Neuron (in vitro differentiated cells): ENCODE results near the gene DCP1A.
"Not testable (repeated sequence)": the region's sequence is repeated elsewhere in the genome, so short reads cannot be mapped to it uniquely, and the experiment has no call there.

Experiments used
- H2AFZ ChIP-seq: one replicate; pipeline ENCODE4 v1.6.1; 2013; ENCODE audit warnings: low read depth, mild to moderate bottlenecking, inconsistent platforms, low read length, moderate library complexity
- H3K27me3 ChIP-seq: one replicate; pipeline ENCODE4 v1.6.1; 2013; ENCODE audit warnings: low read length; ENCODE audit not compliant: insufficient read depth
- H3K36me3 ChIP-seq: one replicate; pipeline ENCODE4 v1.6.1; 2013; ENCODE audit warnings: low read length; ENCODE audit not compliant: insufficient read depth
- H3K4me1 ChIP-seq: one replicate; pipeline ENCODE4 v1.6.1; 2013; ENCODE audit warnings: low read length; ENCODE audit not compliant: insufficient read depth
- H3K4me3 ChIP-seq: 2 replicates; pipeline ENCODE4 v1.5.1; 2013; ENCODE audit warnings: mild to moderate bottlenecking, low read length, moderate library complexity
- H3K9me3 ChIP-seq: one replicate; pipeline ENCODE4 v1.6.1; 2013; ENCODE audit warnings: low read length

The DCP1A gene

DNA sequence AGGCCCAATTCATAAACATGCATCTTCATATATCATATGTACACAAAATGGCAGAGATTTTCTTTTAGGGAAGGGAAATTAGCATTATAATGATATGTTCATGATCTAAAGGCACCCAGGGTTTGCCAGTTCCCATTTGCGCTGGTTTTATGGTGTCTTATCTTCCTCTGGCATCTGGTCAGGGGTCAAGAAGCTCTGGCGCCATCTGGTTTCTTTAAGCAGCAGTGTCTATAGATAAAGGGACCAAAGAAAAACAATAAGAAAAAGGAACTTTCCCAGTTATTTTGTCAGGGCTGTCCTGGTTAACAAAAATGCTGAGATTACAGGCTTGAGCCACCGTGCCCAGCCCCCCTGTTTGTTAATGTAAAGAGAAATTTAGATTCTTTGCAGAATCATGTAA is 3.3 kb upstream of the DCP1A start:
- Histone ChIP-seq H3K9me3 (no peaks in the 10 kb centered on the region), H3K4me1 (peaks cover 15% of the 10 kb centered on the region), H3K4me3 (no peak overlapping the region), H2AFZ (peak overlapping the region; percentile 5), H3K27me3 (no peaks in the 10 kb centered on the region), H3K36me3 (no peaks in the 10 kb centered on the region)

DNA sequence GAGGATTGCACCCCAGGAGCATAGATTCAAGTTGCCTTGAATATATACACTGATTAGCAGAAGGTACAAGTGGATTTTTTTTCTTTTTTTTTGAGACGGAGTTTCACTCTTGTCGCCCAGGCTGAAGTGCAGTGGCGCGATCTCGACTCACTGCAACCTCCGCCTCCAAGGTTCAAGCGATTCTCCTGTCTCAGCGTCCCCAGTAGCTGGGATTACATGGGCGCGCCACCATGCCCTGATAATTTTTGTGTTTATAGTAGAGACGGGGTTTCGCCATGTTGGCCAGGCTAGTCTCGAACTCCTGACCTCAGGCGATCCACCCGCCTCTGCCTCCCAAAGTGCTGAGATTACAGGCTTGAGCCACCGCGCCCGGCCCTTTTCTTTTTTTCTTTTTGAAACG is 775 bp upstream of the DCP1A start:
- H3K9me3 ChIP-seq, H3K36me3 ChIP-seq, H3K27me3 ChIP-seq: not testable (repeated sequence)
- H3K4me3 ChIP-seq: peak overlapping the region; percentile 98
- peak overlapping the region; percentile 81 for H2AFZ ChIP-seq
- H3K4me1 ChIP-seq: peaks cover 18% of the 10 kb centered on the region

DNA sequence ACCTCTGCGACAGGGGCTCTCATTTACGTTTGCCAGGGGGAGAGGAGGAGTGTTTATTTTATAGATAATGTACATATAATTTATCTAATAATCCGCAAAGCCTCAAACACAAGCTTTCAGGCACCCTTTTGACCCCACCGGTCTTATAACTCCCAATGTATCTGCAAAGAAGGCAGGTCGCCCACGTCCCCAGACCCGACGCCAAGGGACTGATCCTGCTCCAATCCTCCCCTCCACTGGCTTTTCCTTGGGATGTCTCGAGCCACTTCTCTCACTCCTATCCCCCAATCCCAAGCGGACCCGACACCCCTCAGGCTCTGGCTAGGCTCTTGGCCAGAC is 452 bp downstream of the DCP1A start:
- no peaks in the 10 kb centered on the region for H3K27me3 ChIP-seq
- peaks cover 19% of the 10 kb centered on the region for H3K36me3 ChIP-seq
- H3K4me3 ChIP-seq: peak overlapping the region; percentile 98
- H3K9me3 ChIP-seq: no peaks in the 10 kb centered on the region
- H3K4me1 ChIP-seq: peaks cover 18% of the 10 kb centered on the region
- H2AFZ ChIP-seq: no peak overlapping the region

DNA sequence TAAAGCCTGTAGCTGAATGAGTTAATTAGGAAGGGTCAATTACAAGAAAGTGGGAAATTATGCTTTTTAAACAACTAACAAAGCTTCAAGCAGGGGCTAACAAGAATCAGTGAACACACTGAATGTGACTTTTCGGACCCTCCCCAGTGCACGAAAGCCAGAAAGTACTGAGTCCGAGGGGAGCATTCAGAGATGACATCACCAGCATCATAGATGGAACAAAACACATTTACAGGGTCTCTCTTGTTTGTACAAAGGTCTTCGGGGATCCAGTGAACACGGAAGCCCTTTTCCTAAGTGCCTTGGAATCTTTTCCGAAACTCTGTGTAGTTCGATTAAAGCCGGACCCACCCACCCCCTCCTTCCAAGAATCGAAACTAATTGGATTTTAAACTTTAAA is 829 bp downstream of the DCP1A start:
- peaks cover 20% of the 10 kb centered on the region for H3K36me3 ChIP-seq
- no peak overlapping the region for H2AFZ ChIP-seq
- H3K9me3 ChIP-seq: no peaks in the 10 kb centered on the region
- no peaks in the 10 kb centered on the region for H3K27me3 ChIP-seq
- peaks cover 18% of the 10 kb centered on the region for H3K4me1 ChIP-seq
- peak overlapping the region; percentile 98 for H3K4me3 ChIP-seq

DNA sequence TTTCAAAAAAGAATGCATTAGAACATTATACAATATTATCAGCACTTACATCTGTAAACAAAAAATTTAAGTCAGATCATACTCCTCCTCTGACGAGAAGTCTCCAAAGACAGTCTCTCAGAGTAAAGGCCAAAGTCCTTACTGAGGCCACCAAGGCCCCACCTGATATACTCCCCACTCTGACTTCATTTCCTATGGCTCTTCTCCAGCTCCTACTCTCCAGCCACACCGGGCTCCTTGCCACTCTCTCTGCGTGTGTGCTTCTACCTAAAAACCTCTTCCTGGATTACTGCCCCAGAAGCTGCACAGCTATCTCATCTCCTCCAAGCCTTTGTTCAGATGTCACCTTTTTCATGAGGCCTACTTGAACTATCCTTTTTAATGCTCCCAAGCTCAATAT is 5.0 kb downstream of the DCP1A start:
- Histone ChIP-seq H2AFZ (no peak overlapping the region), H3K4me1 (peaks cover 9% of the 10 kb centered on the region), H3K4me3 (no peak overlapping the region), H3K9me3 (no peaks in the 10 kb centered on the region), H3K36me3 (peaks cover 51% of the 10 kb centered on the region), H3K27me3 (no peaks in the 10 kb centered on the region)

DNA sequence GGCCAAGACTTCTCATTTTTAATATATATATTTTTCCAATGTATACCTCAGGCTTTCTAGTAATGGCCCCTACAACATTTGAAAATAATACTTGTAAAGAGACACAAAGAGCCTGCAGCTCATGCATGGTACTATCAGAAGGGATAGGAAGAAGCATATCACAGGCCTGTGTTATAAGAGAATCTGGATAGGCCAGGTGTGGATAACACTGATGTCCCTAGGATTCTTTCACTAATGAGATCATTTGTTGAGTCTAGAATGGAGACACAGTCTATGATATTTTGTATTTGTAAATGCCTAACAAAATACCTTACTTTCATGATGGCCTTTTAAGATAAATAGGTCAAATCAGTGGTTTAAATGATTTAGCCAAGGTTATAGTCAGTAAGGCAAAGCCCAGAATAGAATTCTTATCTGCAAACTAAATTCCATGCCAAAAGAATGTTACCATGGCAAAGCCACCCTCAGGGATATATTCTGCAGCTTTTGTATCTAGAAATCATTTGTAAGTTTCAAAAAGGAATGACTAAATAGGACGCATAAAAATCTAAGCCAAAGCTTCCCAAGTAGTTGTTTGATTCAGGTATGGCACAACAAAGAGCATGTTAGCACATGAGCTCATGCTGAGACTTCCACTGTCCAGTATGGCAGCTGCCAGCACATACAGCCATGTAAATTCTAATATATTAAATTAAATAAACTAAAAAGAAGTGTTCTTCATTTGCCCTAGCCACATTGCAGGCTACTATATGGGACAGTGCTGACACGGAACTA is 10.0 kb downstream of the DCP1A start:
- Histone ChIP-seq H3K27me3 (no peaks in the 10 kb centered on the region), H3K9me3 (no peaks in the 10 kb centered on the region), H3K4me3 (no peak overlapping the region), H2AFZ (no peak overlapping the region), H3K4me1 (no peaks in the 10 kb centered on the region), H3K36me3 (peaks cover 64% of the 10 kb centered on the region)

DNA sequence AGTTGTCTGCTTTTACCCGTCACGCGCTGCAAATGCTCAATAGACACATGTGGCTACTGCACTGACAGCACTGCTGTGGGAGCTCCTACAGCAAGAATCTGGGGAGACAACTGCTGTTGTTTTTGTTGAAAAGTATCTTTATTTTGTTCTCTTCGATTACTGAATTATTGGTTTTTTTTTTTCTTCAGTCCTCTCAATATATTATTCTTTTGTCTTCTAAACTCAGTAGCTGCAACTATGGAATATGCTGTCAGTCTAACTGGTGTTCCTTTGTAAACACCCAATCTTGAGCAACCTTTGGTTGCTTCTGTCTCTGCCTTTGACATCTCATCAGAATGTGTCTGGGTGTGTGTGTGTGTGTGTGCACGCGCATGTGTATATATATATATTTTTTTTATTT is 12.6 kb downstream of the DCP1A start:
- peaks cover 57% of the 10 kb centered on the region for H3K36me3 ChIP-seq
- no peaks in the 10 kb centered on the region for H3K27me3 ChIP-seq
- no peaks in the 10 kb centered on the region for H3K9me3 ChIP-seq
- H3K4me1 ChIP-seq: no peaks in the 10 kb centered on the region
- no peak overlapping the region for H3K4me3 ChIP-seq
- no peak overlapping the region for H2AFZ ChIP-seq

DNA sequence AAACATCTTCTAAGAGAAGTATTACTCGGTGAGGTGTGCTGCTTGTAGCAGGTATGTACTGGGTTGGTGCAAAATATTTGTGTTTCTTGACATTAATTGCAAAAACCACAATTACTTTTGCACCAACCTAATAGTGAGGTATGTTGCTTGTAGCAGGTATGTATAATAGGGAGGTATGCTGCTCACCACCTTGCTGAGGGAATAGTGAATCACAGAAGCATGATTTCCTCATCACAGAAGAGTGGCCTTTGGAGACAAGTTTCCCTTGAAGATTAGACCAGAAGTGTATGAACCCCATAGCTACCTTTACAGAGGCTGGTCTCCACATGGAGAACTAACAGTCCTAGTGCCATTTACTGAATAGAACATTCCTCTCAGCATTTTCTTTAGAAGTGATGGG is 15.5 kb downstream of the DCP1A start:
- no peak overlapping the region for H3K4me3 ChIP-seq
- H3K4me1 ChIP-seq: no peaks in the 10 kb centered on the region
- H3K27me3 ChIP-seq: no peaks in the 10 kb centered on the region
- peaks cover 57% of the 10 kb centered on the region for H3K36me3 ChIP-seq
- H3K9me3 ChIP-seq: peaks cover 9% of the 10 kb centered on the region
- H2AFZ ChIP-seq: no peak overlapping the region

DNA sequence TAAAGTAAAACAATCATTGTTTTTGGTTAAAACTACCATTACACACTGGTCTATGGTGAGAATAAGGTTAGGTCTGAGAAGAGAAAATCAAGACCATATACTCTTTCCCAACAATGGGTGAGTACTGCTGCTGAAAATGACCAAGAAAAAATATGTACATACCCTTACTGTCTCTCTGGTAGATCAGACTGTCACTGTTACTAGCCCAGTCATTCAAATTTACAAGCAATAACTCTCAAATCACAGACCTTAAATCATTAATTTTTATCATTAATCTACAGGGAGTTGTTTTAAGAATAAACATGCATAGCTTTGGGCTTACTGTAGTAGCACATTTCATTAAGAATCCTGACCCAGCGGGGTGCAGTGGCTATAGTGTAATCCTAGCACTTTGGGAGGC is 17.4 kb downstream of the DCP1A start:
- peaks cover 16% of the 10 kb centered on the region for H3K9me3 ChIP-seq
- no peak overlapping the region for H3K4me3 ChIP-seq
- H3K27me3 ChIP-seq: no peaks in the 10 kb centered on the region
- peaks cover 62% of the 10 kb centered on the region for H3K36me3 ChIP-seq
- H2AFZ ChIP-seq: no peak overlapping the region
- H3K4me1 ChIP-seq: no peaks in the 10 kb centered on the region

DNA sequence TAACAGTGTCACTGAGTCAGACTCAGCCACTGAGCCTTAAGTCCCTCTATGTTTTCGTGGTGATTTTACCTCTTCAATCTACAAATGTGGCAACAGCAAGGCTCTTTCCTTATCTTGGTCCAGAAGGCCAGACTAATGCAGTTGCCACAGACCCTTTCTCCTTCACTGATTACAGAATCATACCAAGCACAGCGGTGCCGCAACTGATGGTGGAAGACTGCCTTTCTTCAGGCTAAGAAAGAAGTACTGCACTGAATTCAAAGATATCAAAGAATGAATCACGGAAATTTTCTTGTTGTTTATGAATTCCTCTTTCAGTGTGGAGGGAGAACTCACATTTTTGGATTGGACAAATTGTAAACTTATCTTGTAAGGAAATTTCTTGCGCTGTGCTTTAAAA is 18.6 kb downstream of the DCP1A start:
- Histone ChIP-seq H3K36me3 (peaks cover 55% of the 10 kb centered on the region), H3K27me3 (no peaks in the 10 kb centered on the region), H2AFZ (no peak overlapping the region), H3K4me3 (no peak overlapping the region), H3K9me3 (peaks cover 16% of the 10 kb centered on the region), H3K4me1 (no peaks in the 10 kb centered on the region)

DNA sequence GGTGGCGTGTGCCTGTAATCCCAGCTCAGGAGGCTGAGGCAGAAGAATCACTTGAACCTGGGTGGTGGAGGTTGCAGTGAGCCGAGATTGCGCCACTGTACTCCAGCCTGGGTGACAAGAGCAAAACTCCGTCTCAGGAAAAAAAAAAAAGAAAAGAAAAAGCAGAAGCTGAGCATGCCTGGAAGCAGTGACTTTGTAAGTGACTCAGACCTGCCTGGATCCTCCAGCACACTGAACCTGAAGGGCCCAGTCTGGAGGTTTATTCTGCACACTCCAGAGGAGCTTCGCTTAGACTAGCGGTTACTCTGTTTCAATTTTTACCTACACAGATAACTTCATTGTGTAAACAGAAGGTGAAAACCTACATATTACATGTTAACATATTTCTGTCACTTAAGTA is 19.4 kb downstream of the DCP1A start:
- H3K4me3 ChIP-seq, H3K27me3 ChIP-seq, H3K4me1 ChIP-seq, H2AFZ ChIP-seq: not testable (repeated sequence)
- Histone ChIP-seq H3K9me3 (peaks cover 16% of the 10 kb centered on the region), H3K36me3 (peaks cover 49% of the 10 kb centered on the region)

DNA sequence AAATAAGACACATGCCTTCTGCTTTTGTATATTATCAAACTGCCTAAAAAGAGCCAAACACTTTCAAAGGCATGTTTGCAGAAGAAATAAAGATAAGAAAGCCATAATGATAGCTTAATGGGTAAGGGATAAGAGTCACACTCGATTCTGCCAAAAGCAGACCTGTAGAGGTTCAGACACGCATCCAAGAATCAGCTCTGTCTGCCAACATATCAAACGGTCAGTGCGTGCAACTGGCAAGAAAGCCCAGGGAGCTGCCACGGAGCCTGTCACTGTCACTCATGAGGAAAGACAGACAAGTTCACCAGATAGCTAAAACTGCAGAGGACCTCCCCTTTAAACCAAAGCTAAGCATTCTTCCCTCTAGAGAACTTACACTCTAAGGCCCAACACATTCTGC is 23.2 kb downstream of the DCP1A start:
- H3K27me3 ChIP-seq: no peaks in the 10 kb centered on the region
- H2AFZ ChIP-seq: no peak overlapping the region
- H3K9me3 ChIP-seq: peaks cover 17% of the 10 kb centered on the region
- H3K36me3 ChIP-seq: peaks cover 42% of the 10 kb centered on the region
- no peaks in the 10 kb centered on the region for H3K4me1 ChIP-seq
- no peak overlapping the region for H3K4me3 ChIP-seq

DNA sequence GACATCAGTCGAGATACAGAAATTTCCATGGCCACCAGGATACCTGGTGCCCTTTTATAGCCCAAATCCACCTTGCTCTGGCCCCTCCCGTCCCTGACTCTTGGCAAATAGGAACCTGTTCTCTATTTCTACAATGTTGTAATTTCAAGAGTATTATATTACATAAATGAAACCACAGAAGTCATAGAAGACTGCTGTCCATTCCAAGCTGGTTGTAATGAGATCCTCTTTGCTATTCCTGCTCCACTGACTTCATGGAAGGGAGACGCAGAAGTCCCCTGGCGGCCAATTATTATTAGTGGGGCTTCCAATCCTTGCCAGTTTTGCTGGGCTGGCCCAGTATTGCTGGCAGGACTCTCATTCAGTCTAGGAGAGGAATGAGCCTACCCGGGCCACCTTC is 26.6 kb downstream of the DCP1A start:
- peaks cover 36% of the 10 kb centered on the region for H3K36me3 ChIP-seq

DNA sequence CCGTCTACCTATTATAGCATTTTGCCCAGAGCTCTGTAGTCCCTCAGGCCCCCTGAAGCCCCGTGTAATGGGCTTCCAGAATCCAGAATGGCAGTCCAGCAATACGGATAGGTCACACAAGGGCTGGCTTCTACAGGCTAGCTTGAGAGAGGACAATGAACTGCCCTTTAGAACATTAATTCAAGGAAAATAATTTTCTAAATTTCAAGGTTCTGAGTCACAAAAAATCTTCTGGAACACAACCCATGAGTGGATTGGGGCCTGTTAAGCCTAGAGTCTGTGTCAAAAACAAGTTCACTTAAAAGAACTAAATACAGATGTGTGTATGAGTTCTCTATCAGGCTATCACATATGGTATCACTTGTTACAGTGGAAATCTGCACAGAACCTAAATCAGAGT is 28.8 kb downstream of the DCP1A start:
- H3K4me3 ChIP-seq: no peak overlapping the region
- no peaks in the 10 kb centered on the region for H3K4me1 ChIP-seq
- H3K27me3 ChIP-seq: no peaks in the 10 kb centered on the region
- H2AFZ ChIP-seq: no peak overlapping the region
- peaks cover 35% of the 10 kb centered on the region for H3K36me3 ChIP-seq
- peaks cover 1% of the 10 kb centered on the region for H3K9me3 ChIP-seq

More for the DNA sequence above, 26.6 kb downstream of the DCP1A start:
- Histone ChIP-seq H3K4me1 (no peaks in the 10 kb centered on the region), H3K9me3 (peaks cover 1% of the 10 kb centered on the region), H3K27me3 (no peaks in the 10 kb centered on the region), H2AFZ (no peak overlapping the region), H3K4me3 (no peak overlapping the region)
